Activated CD4-positive, alpha-beta T cell treated with anti-CD3 and anti-CD28 coated beads, Interleukin-2, amount 50 U/mL, for 24 hours (primary cell): ENCODE measurements around the gene JAK1.

Experiments used
- DNase-seq, 2 donors: peaks; one replicate each; pipeline ENCODE4 v3.0.0-alpha.2; 2020; ENCODE audit warnings: low read depth in 1 of 2, low spot score in 1 of 2

Gene JAK1

DNA sequence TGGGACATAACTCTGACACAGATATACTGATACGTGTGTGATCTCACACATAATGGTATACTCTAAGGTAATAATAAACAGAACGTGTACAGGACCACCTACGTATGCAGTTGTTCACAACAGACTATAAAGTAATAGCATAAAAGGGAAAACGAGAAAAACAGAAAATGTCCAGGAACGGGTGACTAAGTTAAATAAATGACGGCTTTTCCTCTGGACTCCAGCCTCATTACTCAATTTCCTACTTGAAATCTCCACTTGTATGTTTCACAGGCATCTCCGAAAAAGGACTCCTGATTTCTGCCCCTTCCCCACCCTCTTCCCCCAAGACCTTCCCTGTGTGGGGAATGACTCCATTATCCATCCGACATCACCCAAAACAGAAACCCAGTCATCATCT is 95.1 kb downstream of the JAK1 start:
- no peak for DNase-seq

DNA sequence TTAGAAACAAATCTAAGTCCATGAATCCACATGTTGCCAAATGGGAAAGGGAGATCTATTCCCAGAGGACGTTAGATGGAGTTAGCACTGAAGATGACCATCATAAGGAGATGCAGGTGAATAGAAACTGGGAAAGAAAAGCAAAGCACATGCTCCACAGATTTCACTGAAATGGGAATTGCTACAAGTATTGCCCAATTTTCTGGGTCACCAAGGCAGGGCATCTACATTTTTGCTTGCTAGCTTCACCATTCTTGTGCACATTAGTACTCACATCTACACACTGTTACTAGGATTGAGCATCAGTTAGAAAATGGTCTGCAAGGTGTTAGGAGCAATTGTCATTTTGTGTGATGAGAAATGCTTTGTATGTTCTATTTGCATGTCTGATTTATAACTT is 99.1 kb downstream of the JAK1 start:
- DNase-seq: no peak

DNA sequence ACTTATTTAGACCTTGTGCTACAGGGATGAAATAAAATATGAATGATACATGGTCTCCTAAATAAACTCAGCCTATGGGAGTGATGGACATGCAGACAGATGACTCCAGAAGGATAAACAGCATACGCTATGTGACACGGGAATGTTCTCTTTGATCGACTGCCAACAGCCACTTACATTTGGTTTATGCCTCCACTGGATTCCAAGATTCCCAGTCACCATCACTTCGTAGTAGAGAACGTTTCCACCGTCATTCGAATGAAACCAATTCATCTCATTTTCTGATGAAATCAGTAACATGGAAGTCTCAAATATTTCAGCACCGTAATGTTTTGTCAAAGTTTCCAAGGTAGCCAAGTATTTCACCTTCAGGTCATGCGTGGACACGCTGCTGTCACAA is 99.7 kb downstream of the JAK1 start:
- DNase-seq: no peak

DNA sequence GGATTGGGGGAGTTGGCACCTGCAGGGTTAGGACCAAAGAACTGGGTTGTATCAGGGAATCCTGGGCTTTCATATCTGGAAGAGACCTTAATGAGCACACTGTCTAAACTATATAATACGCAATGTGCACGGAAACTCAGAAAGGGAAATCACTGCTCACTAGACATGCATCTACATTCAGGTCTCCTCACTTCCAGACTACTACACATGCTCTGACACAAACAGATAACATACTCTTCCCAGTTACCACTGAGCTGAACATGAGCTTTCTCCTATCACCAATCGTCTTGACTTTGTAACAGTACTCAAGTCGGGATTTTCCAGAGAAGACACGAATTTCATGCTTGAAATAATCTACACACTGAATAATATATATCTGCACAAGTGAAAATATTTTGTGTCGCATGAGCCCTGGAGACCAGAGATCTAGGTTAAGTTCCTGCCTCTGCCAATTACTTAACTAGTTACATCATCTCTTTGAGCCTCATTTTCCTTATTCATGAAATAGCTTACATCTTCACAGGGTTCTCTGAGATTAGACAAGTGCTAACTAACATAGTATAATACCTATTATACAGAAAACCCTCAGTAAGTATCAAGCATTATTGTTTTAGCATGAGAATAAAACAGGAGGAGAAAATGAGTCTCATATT is 101.1 kb downstream of the JAK1 start:
- DNase-seq: no peak

DNA sequence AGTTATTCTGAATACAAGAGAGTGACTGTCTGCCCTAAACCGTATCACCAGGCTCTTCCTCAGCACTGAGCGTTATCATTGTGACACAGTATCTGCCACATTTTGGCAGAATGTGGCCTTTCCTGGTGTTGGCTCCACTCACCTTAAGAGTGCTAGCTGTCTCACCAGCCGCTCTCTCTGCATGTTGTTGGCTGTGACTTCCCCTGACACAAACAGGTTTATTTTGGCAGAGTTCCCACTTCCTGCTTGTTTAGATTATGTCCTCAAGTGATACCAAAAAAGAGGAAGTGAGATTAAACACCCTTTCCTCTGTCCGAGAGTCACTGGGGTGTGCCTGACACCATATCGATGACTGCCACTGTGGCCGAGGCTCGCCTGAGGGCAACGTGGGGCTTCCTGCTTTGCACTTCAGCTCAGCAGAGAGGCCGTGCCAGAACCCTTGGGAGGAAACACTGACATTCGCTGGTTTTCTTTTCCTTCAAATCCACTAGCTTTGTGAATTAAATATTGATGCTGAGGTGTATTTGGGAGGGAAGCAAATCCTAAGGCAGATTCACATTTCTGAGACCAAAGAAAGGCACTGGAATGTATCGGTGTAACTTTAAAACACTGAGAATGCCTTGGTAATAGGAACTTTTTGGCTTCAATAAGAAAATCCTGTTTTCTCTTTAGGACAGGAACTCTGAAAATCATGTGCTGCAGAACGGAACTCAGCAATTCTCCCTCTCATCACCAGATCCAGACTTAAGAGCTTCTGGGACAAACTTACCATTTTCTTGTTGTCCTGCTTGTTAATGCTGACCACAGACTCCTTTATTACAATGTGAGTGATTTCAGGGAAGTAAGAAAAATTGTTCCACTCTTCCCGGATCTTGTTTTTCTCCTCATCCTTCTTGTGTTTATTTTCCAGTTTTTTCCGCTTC is 102.1 kb downstream of the JAK1 start:
- DNase-seq: peak in 1 of 2 donors; percentile 26

DNA sequence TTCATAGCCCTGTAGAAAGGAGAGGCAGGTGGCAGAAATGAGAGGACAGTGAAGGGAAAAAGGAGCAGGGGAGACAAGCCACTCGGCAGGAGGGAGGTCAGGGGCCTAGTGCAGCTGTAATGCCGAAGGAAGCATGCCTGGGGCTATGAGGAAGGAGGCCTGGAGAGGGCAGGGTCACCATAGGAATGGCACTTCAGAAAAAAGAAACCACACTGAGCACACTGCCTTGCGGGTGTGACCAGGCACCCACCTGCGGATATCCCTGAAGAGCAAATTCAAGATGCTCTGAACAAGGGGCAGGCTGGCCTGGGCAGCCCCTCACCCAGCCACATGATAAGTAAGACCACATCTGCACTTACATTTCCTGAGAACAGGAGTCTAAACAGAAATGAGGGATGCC is 104.7 kb downstream of the JAK1 start:
- DNase-seq: no peak

DNA sequence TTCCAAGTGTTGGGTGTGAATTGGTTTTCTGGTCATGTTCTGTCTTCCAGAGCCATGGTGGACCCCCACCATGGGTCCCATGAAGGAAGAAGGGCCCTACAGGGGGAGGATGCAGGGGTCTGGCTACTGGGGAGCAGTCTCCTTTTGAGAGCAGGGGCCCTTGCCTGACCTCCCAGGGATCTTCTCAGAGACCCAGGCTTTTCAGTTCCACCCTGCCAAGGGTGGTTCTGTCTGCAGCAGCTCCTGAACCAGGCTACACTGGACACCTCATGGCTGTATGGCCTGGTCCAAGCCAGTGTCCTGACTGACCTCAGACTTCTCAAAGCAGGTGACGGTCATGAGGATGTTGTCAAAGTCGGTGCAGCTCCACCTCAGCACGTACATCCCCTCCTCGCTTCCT is 109.0 kb downstream of the JAK1 start:
- no peak for DNase-seq

DNA sequence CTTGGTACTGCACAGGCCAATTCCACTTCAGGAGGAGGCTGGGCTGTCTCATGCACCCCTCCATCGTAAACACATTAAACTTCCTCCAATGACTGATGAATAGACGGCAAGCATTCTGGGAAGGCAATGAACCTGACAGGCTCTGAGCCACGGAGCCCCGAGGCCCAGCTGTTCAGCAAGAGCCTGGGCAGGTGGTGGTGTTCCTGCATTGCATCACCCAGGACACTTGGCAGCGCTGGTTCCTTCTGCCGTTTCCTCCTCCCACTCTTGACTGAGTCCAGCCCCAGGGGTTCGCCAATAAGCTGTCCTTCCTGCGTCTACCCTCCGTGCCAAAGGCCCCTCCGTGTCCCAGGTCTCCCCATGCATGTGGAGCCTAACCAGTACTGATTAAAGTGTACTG is 109.8 kb downstream of the JAK1 start:
- no peak for DNase-seq

DNA sequence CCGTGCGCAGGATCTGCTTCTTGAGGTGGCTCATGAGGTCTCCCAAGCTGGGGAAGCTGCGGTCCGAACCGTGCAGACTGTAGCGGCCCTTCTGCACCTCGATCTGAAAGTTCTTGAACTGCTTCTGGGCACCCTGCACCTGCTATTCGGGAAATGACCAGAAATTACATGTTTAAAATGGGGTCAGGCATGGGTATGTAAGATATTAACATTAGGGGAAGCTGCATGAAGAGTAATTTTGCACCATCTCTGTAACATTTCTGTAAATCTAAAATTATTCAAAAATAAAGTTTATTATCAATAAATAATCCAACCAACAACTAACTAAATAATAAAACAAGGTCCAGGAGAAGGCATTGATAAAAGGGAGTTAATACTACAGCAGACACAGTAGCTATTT is 110.8 kb downstream of the JAK1 start:
- DNase-seq: no peak

DNA sequence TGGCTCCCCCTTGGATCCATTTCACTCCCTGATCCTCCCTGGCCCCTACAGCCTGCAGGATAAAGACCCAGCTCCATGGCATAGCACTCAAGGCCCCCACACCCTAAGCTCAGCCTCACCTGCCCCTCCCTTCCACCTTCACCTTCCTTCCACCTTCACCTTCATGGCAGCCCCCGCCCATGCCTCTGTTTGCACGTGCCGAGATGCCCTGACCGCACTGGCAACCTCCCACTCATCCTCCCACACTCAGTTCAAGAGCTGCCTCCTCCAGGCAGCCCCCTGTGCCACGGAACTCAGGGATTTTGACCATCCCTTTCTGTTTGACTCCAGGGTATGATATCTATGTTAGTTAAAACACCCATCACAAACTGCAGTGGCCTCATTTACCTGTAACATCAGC is 111.7 kb downstream of the JAK1 start:
- no peak for DNase-seq

DNA sequence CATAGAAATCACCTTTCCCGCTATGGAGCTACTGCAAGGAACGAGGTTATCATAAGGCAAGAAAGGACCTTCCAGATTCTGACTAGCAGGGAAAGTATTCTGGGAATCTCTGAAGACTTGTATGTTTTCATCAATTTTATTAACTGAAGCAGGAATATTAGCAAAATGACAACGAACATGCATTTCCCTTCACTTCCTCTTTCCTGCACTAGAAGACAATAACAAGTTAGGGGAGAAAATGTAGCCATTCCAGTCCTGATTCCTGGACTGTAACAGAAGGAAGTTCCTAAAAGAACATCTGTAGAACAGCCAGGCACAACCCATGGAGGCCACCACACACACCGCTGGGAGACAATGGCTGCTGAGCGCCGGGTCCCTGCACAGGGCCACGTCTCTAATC is 114.7 kb downstream of the JAK1 start:
- DNase-seq: no peak

DNA sequence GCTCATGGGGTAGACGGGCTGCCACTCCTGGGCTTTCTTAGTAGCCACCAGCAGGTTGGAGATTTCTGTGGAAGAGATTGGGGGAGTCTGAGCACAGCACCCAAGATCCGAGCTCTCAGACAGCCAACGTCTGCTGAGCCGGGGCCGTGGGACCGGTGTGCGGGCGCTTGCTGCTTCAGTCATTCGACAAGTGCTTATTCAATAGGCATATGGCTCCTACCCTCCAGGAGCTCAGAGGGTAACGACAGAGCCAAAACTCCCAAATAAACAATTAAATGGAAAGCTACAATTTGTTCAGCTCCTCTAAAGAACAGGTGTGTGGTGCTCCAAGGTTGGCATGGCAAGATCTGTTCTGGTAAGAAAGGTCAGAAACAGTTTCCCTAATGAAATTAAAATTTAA is 115.5 kb downstream of the JAK1 start:
- DNase-seq: no peak

DNA sequence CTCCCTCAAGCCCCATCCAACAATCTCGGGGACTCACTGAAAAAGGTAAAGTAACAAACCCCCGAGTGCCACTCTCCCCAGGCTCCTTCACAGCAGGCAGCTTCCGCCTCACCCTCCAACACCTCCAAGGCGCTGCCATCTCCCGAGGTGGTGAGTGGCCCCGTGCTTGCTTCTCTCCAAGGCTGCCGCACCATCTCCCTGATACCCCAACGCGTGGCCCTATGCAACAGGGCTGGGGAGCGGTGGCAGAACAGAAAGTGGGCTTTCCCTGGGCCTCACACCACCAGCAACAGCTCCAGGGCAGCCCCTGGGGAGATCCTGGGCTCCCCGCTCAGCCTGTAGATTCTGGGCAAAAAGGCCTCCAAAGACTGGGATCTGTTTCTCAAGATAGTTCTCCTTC is 116.4 kb downstream of the JAK1 start:
- DNase-seq: no peak

DNA sequence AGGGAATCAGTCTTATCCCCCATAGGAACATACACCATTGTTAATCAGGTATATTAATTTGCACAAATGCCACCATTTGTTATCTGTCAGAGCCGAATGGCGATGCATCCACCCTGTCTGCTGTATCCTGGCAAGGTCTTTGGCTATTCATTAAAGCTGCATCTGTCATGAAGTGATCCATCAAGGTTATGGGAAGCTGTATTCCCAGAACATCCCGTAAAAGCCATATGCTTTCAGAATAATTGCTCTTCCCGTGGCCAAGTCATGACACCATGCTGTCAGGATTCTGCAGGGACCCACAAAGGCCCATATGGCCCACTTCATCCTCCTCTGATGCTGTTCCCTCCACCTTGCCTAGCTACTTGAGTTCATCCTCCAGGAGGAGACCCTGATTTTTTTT is 117.5 kb downstream of the JAK1 start:
- DNase-seq: no peak

DNA sequence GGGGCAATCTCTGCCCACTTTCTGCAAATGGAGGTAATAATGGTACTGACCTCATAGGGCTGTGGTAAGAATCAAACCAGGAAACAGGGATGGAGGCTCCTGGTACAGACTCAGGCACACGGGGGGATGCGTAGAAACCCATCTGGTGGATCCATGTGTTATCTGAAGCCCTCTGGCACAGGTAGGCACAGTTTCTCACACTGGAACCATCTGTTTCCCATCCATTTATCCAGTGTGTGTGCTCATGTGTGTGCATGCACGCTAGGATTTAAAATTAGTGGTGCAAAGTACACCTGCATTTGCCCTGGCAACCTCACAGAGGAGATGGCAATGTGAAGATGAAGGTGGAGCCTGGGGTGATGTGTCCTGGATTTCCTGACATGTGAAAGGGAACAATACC is 118.2 kb downstream of the JAK1 start:
- no peak for DNase-seq

DNA sequence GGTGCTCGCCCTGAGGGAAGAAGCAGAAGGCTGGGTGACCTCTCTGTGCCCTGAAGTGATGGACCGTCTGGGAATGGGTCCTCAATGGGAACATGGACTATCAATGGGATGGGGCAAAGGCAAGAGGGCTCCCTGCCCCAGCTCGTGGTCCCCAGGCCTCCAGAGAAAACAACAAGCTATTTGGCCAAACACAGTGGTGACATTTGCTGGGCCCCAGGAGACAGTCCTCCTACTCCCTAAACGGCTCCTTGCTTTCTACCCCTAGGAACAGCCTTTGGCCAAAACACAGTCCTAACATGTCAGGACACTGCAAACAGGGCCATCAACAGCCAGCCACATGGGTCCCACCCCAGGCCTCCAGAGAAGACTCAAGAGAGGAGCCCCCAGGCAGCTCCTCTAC is 118.7 kb downstream of the JAK1 start:
- no peak for DNase-seq

DNA sequence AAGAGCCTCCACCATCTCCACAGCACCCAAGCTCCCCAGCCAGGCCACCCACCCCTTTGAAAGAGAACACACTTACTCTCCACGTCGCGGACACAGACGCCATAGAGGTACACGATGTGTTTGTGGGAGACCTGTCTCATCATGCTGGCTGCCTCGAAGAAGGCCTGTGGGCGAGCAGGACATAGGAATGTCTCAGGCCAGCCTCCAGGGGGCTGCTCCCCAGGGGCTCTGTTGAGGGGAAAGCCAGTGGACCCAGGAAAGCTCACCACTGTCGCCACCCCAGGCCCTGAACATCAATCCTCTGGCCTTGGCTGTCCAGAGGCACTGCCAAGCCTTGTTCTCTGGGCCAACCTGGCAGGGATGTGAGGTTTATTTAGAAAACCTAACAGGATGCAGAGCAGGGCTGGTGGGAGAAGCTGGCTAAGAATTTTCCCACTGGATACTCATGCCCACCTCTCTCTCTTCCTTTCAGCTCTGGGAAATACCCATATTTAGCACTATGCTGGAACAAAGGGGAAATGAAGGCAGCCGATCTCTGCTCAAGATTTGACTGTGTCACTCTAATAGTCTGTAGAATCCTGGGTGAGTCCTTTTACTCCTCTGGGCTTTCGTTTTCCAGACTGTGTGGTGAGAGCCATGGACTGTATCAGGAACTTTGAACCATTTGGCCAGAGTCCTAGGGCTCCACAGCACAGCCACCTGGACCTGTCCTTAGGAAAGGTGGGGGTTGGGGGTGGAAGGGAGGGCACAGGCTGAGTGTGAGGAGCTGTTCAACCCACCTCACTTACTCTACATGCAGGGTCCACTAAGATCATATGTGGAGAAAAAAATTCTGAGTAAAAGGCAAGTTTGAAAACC is 119.5 kb downstream of the JAK1 start:
- DNase-seq: no peak

DNA sequence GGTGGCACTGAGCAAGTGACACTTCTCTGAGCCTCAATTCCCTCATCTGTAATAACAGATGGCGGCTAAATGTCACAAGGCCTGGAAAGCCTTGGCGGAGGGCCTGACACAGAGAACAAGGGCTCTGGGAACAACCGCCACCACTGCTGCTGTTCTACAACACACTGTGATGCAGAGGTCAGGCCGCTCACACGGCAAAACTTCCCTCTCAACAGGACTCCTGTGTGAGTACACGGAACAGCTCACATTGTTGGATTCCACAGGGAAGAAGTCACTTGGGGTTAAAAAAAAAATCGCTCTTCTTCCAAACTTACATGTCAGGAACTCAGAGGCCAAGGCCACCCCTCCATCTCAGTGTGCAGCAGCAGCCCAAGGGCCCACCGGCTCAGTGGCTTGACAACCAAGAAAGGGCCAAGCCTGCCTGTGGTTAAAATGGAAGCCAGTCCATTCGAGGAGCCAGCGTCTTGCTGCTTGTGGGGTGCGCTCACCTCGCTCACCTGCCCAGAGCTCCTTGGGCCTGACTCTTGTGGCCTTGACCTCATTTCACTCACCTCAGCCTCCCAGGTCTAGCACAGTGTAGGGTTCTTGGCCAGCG is 120.4 kb downstream of the JAK1 start:
- DNase-seq: no peak

DNA sequence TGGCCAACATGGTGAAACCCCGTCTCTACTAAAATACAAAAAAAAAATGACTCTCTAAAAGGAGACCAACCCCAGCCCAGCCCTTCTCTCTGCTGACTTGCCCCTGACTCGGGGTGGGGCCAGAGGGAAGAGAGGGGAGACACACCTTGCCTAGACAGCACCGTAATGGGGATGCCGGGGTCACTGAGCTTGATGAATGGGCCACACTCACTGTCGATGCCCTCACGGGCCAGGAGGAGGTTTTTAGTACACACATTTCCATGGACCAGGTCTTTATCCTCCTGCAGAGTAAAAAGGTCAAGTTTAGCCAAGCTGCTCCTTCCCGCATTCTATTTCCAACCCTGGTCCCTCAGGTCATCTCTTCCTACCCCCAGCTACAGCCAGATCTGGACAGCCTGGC is 121.7 kb downstream of the JAK1 start:
- no peak for DNase-seq

DNA sequence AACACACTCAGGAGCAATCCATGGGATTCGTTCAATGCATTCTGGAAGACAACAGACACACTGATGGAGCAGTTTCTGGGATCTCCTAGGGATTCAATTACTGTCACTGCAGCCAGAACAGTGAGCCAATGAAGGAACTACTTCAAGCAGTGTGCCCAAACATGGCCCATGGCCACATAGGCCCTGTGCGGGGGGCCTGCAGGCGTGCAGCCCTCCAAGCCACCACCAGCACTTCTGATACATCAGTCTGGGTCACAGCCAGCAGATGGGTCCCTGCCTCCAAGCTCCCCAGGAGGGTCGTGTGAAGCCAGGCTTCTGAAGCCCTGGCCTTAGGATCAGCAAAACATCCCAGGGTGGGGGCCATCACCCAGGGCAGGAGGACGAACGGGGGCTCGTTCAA is 122.2 kb downstream of the JAK1 start:
- DNase-seq: no peak

DNA sequence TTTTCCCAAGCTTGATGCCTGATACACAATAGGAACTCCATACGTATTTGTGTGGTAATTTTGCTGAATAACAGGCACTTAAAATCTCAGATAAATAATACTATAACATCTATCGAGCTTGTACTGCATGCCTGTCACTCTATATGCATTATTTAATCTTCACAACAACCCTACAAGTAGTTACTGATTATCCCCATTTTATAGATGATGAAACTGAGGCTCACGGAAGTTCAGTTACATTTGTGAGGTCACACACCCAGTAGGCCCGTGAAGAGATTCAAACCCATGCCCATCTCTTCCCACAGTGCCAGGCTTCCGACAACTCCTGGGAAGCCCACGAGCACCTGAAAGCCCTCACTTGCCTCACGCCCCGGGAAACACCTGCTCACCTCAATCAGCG is 122.7 kb downstream of the JAK1 start:
- no peak for DNase-seq
